KBM-7 (cell line): ENCODE results near the gene ACER3.
A peak's percentile ranks its signal among the peaks of the same experiment; 100 is the strongest.

ENCODE experiments used
- DNase-seq: peaks from one replicate; pipeline ENCODE4 v3.0.0-alpha.2; 2015
- in situ Hi-C: fragments of 300-500 bp; cut with MboI; formaldehyde crosslinking; loops from 2 replicates; pipeline ENCODE4 v1.14.3; 2020; ENCODE audit warnings: low sequenced_read_pairs, low pct_unique_long_range_greater_than_20kb, mixed read lengths

Gene ACER3

DNA sequence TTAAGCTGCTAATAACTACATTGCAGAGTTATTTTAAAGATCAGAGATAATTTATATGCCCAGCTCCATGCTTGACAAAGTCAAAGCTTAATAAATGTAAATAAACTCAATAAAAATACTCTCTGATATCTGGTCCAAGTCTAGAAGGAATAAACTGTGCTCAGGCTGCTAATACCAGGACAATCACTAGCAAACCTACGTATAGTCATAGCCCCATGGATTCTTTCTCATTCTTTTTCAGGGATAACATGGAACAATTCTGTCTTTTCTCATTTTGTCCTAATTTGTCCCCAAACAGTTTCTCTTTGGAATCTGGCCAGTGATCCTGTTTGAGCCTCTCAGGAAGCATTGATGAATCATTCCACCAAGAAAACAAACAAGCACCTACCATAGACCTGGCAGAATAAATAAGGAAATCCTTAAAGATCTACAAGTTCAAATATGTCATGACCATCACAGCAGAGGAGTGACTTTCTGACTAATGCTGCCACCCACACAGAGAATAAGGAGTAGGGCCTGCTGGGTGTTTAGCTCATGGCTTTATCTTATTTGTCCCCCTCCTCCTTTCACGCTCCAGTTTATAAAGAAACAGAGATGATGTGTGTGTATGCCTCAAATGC, 159.4 kb downstream of the ACER3 start:
- in situ Hi-C loops = no loop called here
- DNase-seq = no peak

DNA sequence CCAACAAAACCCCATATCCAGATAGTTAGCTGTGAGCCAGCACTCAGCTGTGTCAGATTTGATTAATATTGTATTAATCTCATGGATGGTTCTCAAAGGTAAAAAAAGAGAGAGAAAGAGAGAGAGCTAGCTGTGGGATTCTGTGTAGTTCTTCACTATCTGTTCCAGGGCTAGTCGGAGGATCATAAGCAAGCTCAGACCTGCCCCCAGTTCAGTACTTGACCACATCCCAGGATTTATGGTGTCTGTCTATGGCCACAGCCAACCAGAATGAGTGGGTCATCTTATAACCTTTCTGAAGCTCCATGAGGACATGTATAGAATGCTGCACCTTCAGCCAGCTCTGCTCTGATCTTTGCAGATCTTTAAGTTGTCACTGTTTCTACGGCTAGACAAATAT, 160.0 kb downstream of the ACER3 start:
- in situ Hi-C loops = no loop called here

DNA sequence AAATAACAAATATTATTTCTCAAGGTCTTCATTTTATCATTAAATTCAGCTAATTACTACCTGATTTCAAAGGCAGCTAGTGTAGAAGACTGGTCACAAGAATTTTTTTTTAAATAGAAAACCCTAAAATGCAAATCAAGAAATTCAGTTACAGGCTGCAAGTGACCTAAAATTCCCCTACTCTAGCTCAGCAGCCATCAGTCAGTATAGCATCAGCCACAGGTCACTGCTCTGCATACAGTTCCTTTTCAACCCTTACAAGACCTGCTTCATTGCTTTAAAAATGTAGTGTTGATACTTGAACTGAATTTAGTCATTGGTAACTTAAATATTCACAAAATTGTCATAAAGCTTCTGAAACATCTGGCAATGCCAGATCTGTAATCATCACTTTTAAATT, 164.0 kb downstream of the ACER3 start:
- in situ Hi-C loops = no loop called here

More for the DNA sequence above, 160.0 kb downstream of the ACER3 start:
- DNase-seq = no peak

GRCh38 chr11:77026221-77026620, 165.5 kb downstream of the ACER3 start:
- in situ Hi-C loops = no loop called here

More for the DNA sequence above, 164.0 kb downstream of the ACER3 start:
- no peak for DNase-seq

DNA sequence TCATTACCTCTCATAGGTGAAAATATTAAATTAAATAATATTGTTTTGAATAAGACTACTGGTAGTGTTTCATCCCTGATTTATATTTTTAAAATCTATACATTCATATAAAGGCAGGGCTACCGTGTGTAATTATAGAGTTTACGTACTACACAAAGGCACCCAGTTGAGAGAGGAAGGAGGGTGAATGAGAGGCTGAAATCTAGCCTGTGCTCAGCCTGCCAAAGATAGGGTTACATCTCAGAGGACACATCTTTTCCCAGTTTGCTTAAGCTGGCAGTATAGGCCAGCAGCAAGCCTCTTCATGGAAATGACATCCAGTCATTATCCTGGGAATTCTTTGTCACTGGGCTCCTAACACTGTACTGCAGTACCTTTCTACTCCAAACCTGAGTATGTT, 166.0 kb downstream of the ACER3 start:
- in situ Hi-C loops = no loop called here
- no peak for DNase-seq

More at GRCh38 chr11:77026221-77026620, 165.5 kb downstream of the ACER3 start:
- DNase-seq = no peak

- in situ Hi-C loops = no loop called here
These were observed 166.6 kb downstream of the ACER3 start for GRCh38 chr11:77027275-77027674.

DNA sequence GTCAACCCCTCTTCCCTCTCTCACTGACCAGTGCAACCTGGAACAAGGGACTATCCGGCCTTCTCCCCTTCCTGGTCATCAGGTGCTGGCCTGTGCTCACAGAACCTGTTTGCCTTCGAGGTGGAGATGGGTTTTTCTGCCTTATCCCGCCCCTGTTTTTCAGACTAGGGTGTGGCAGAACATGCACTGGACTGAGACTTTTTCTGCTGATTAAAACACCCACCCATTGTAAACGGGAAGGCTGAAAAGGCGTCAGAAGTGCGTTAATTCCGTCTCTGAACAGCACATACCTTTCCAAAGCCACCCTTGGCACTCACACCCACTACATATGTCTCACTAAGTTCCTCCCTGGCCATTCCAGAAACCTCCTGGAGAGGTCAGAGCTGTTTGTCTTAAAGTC, 169.1 kb downstream of the ACER3 start:
- DNase-seq = no peak
- in situ Hi-C loops = no loop called here

More at GRCh38 chr11:77027275-77027674, 166.6 kb downstream of the ACER3 start:
- no peak for DNase-seq

GRCh38 chr11:77030834-77031414, 170.2 kb downstream of the ACER3 start:
- in situ Hi-C loops = no loop called here

DNA sequence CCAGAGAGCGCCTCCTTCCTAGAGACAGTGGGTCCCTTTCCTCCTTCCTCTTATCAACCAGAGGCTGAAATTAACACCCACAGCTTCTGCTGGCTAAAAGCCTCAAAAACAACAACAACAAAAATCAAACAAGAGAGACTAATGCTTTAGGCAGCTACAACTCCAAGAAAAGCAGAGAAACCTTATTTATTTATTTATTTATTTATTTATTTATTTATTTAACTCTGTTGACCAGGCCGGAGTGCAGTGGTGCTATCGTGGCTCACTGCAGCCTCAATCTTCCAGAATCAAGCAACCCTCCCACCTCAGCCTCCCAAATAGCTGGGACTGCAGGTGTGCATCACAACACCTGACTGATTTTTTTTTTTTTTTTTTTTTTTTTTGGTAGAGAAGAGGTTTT, 170.9 kb downstream of the ACER3 start:
- in situ Hi-C loops = no loop called here
- no peak for DNase-seq

More at GRCh38 chr11:77030834-77031414, 170.2 kb downstream of the ACER3 start:
- DNase-seq = no peak

- DNase-seq = no peak
- in situ Hi-C loops = no loop called here
These were observed 174.3 kb downstream of the ACER3 start for GRCh38 chr11:77035039-77035438.

- in situ Hi-C loops = no loop called here
- no peak for DNase-seq
These were observed 174.9 kb downstream of the ACER3 start for GRCh38 chr11:77035580-77035979.

DNA sequence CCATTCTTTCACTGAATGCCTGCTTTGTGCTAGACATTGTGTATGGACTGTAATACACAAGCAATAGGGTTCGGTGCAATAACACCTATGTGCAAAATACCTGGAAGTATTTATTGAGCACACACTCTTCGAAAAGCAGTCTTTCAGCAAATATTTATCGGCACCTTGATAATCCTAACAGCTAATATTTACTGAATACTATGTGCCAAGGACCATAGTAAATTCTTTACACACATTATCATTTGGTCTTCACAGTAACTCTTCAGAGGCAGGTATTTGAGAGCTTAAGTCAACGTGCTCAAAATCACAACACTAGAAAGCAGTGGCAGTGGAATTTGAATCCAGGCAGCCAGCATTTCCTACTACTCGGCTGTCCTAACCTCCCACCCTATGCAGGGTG, 175.7 kb downstream of the ACER3 start:
- DNase-seq = no peak
- in situ Hi-C loops = no loop called here

GRCh38 chr11:77037057-77037456, 176.3 kb downstream of the ACER3 start:
- DNase-seq = no peak
- in situ Hi-C loops = no loop called here

DNA sequence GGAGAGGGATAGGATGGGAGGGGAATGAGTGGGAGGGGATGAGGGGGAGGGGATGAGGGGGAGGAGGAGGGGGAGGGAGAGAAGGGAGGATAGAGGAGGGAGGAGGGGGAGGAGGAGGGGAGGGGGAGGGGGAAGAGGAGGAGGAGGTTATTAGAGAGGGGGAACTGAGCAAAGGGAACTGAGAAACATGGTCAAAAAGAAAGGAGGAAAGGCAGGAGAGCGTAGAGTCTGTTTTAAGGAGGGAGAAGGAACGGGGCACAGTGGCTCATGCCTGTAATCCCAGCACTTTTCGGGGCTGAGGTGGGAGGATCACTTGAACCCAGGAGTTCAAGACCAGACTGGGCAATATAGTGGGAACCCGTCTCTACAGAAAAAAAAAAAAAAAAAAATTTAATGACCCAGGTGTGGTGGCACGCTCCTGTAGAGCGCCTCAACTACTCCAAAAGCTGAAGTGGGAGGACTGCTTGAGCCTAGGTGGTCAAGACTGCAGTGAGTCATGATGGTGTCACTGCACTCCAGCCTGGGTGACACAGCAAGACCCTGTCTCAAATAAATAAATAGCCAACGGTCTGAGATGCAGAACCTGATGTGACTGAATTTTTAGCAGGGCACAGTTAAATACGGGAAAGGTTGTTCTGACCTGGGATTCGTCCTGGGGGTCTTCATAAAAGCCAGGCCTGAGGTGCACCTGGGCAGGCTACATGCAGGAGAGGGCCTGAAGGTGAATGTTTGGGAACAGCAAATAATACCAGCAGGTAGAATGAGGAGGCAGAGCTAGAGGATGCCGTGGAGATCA, 177.5 kb downstream of the ACER3 start:
- peak; percentile 12 for DNase-seq
- in situ Hi-C loops = no loop called here

DNA sequence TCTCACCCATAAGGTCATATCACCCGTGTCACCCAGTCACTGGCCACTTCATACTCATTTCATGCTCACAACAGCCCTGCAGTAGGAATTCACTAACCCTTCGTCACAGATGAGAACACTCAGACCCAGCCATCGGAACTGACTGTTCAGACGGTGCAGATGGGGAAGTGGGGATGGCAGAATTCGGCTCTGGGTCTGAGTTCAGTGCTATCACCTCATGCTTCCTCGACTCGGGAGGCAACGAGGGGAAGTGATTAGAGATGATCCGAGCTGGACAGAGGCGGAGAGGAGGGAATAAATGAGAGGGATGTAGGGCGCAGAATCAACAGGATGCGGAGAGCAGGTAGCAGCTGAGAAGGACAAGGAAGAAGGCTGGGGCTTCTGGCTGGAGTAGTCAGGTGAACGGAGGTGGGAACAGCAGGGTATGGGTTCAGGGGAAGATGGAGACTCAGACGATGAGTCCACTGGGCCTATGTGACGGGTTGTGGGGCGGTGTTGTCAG, 178.2 kb downstream of the ACER3 start:
- in situ Hi-C loops = no loop called here
- peak; percentile 28 for DNase-seq

DNA sequence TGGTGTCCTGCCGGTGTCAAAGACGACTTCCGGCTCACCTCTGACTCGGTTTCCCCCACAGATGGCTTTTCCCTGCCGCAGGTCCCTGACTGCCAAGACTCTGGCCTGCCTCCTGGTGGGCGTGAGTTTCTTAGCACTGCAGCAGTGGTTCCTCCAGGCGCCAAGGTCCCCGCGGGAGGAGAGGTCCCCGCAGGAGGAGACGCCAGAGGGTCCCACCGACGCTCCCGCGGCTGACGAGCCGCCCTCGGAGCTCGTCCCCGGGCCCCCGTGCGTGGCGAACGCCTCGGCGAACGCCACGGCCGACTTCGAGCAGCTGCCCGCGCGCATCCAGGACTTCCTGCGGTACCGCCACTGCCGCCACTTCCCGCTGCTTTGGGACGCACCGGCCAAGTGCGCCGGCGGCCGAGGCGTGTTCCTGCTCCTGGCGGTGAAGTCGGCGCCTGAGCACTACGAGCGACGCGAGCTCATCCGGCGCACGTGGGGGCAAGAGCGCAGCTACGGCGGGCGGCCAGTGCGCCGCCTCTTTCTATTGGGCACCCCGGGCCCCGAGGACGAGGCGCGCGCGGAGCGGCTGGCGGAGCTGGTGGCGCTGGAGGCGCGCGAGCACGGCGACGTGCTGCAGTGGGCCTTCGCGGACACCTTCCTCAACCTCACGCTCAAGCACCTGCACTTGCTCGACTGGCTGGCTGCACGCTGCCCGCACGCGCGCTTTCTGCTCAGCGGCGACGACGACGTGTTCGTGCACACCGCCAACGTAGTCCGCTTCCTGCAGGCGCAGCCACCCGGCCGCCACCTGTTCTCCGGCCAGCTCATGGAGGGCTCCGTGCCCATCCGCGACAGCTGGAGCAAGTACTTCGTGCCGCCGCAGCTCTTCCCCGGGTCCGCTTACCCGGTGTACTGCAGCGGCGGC, 179.0 kb downstream of the ACER3 start:
- DNase-seq = no peak
- in situ Hi-C loops = no loop called here

DNA sequence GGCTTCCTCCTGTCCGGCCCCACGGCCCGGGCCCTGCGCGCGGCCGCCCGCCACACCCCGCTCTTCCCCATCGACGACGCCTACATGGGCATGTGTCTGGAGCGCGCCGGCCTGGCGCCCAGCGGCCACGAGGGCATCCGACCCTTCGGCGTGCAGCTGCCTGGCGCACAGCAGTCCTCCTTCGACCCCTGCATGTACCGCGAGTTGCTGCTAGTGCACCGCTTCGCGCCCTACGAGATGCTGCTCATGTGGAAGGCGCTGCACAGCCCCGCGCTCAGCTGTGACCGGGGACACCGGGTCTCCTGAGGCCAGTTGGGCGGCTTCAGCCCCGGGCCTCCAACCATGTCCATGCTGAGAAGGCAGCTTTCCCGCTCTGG, 179.7 kb downstream of the ACER3 start:
- in situ Hi-C loops = no loop called here

DNA sequence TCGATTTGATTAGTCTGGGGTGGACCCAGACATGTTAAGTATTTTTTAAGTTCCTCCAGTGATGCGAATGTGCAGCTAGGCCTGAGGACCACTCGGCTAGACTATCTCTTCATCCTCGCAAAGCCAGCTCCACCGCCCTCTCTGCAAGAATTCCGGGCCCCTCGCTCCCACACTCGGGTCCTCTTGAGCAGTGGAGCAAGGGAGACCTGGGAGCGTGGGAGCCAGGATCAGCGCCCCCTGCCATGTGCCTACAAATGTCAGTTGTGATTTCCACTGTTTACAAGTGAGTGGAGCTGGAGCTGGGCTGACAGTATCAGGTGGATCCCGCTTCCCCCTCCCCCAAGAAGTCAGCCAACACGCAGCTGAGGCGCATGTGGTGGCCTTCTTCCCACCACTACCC, 180.2 kb downstream of the ACER3 start:
- in situ Hi-C loops = no loop called here
- no peak for DNase-seq

More for the DNA sequence above, 179.7 kb downstream of the ACER3 start:
- DNase-seq = no peak

- no peak for DNase-seq
- in situ Hi-C loops = no loop called here
These were observed 181.5 kb downstream of the ACER3 start for GRCh38 chr11:77042111-77042726.
